HuH-7.5 (cell line): ENCODE results near the gene LITAF.

ENCODE experiments used
- DNase-seq: peaks from one replicate; pipeline ENCODE4 v3.0.0; 2011; ENCODE audit warnings: low spot score

The LITAF gene

DNA sequence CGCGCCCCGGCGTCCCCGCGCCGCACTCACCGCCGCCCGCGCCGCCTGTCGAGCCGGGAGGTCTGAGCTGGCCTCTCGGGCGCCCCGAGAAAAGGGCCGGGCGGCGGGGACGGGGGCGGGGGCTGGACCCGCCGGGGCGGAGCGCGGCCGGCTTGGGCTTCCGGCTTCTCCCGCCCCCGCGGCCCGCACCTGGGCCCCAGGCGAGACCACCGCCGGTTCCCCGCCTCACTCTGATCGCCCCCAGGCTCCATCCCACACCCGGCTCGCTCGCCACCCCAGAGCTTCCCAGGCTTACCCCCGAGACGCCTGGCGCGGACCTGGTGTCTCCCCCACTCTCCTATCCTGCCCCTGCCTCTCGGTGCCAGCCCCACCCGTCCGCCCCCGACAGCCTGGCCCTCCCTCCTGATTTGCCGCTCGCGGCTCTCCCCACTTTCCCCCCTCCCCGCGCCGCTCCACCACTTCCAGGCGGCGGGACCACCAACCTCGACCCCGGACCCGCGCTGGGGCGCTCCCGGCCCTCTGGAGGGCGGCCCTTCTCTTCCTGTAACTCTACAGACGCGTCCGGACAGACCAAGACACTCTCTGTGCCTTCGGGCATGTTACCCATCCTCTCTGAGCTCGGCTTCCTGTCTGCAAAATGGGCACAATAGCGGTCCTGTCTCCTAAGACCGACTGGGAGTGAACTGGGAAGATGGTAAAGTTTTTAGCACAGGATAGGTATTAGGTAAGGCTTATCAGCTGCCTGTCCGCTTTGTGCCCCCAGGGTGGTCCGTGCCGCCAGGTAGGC lies at the start of gene LITAF:
LITAF (minus strand) TSS at position 64 of the 787 bp plus-strand sequence. CDS start 30,189 bp downstream, outside the sequence.
- DNase-seq: peak; percentile 59

DNA sequence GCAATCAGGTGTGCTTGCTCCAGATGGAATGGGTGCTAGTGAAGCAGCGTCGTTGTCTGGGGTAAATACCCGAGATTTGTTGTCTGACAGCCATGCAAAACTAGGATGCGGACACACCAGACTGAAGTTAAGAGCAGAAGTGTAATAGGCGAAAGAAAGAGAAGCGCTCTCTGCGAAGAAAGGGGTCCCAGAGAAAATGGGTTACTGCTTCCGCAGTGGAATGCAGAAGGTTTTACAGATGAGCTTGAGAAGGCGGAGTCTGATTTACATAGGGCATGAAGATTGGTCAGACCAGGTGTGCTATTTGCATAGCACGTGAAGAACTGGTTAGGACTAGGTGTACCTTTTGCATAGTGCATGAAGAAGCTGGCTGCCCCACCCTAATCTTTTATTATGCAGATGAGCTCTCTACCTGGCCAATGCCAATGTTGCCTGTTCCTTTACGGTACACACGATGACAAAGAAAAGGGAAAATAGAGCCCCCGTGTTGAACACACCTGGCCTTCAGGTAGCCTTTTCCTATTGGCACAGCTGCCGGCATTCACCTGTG lies 49.5 kb upstream of the LITAF start:
- no peak for DNase-seq

DNA sequence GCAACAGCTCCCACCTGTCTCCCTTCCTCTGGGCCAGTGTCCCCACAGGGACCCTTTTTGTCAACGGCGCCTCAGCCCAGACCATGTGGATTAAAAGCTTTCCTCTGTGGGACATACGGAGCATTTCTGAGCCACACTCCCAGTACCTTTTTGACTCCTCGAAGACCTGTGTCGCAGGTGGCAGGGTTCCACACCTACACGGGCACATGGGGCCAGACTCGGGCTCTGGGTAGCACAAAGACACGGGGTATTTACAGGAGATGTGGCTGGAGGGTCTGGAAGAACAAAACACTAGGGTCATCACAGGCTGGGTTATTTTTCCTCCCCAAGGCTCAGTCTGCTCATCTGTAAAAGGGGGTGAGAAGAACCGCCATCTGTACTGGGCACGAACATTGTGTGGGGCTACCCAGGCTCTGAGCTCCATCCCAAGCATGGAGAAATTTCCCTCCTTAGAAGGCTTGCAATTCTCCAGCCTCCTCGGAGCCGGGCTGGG lies 49.0 kb upstream of the LITAF start:
- no peak for DNase-seq

DNA sequence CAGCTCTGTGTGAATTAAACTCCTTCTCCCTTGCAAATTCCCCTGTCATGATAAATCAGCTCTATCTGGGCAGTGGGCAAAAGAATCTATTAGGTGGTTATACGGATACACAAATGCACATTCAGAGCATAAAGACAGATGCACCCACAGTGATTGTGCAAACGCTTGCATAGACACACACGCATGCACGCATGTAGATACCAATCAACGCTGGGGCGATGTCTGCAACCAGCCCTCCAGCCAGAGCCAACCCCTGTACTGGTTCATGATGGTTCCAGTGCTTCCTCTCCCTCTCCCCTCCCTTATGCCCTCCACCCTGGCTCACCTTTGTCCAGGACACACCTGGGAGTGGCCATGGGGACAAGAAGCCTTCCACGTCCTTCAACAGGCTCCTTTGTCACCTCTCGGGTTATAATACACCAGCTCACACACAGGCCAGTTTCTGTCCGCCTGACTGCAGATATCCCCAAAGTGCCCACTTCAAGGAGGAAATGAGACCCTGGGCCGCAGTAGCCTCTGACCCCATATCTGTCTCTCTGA lies 48.5 kb upstream of the LITAF start:
- DNase-seq: no peak

DNA sequence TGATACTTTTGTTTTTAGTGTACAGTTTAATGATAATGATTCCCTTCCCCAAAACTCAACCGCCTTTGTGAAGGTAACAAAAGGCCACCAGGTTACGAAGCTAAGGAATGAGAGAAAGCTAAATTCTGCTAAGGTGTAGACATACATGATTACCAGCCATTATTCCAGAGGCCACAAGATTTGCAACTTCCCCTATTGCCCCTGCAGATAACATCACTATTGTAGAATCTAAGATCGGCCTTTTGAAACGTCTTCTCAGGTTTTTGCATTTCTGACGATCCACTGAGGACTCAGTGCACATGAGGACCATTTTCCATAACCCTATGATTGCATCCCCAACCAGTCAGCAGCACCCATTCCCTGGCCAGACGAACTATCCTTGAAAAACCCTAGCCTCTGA lies 47.6 kb upstream of the LITAF start:
- no peak for DNase-seq

DNA sequence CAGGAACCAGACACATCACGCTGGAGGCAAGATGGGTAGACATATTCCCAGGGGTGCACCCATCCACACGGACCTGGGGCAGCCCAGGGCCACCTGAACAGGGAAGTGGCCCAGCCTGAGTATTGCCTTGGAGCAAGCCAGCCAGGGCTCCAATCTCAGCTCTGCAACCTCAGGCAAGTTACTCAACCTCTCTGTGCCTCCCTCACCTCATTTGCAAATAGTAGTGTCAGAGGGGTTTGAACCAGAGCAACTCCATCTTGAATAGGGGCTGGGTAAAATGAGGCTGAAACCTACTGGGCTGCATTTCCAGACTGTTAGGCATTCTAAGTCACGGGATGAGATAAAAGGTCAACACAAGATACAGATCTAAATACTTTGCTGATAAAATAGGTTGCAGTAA lies 46.4 kb upstream of the LITAF start:
- DNase-seq: no peak

DNA sequence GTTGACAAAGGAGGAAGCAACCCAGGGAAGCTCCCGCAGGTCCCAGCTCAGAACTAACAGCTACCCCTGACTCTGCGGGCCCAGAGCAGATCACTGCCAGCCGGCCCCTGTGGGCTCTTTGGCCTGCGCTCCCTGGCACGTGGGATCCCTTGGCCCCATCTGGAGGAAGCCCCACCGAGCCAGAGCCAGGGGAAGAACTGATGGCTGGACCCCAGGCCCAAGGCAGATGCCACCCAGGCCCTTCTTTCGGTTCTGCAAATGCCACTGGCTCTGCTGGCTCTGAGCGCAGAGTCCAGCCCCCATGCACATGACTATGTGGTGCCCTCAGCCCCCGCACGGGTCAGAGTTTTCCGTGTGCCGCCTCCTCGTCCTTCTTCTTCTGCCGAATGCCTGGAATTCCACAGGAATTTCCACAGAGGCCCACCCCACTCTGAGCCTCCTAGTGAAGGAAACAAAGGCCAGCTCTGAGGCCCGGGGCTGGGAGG lies 45.8 kb upstream of the LITAF start:
- DNase-seq: no peak

DNA sequence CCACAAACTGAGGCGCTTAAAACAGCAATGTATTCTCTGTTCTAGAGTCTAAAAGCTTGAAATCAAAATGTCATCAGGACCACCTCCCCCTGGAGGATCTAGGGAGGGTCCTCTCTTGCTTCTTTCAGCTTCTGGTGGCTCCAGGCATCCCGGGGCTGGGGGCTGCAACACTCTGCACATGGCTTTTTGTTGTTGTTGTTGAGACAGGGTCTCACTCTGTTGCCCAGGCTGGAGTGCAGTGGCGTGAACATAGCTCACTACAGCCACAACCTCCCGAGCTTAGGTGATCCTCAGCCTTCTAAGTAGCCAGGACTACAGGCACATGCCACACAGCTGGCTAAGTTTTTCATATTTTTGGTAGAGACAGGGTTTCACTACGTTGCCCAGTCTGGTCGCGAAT lies 44.5 kb upstream of the LITAF start:
- DNase-seq: no peak

DNA sequence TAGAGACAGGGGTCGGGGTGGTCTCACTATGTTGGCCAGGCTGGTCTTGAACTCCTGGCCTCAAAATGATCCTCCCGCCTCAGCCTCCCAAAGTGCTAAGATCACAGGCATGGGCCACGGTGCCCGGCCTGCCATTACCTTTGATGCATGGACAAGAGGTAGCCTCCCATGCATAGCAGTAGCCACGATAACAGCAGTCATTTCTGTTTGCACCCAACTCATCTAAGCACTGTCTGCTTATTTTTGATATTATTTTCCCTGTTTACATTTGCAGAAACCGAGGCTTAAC lies 44.0 kb upstream of the LITAF start:
- no peak for DNase-seq

DNA sequence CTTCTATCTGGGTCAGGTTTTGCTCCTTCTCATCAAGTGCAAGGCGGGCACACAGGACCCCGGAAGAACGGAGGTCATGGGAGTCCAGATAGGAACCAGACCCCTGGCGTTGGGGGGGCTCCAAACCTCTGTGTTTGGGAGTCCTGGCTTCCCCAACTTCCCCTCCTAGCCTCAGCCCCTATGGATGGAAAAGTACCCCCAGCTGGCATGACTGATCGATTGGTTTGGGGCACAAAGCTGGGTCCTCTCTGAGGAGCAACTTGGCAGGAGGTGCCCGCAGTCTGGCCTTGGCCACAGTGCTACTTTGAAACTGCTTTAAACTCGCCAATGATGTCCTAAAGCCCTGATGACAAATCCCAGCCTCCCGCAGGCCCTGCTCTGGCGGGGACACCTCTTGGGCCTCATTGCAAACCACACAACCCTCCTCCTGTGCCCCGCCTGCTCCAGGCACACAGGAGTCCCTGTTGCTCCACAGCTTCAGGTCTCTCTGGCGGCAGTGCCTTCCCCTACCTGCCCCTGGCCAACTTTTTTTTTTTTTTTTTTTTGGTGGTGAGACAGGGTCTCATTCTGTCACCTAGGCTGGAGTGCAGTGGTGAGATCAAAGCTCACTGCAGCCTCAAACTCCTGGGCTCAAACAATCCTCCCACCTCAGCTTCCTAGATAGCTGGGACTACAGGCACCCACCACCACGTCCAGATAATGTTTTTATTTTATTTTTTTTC lies 43.5 kb upstream of the LITAF start:
- no peak for DNase-seq

DNA sequence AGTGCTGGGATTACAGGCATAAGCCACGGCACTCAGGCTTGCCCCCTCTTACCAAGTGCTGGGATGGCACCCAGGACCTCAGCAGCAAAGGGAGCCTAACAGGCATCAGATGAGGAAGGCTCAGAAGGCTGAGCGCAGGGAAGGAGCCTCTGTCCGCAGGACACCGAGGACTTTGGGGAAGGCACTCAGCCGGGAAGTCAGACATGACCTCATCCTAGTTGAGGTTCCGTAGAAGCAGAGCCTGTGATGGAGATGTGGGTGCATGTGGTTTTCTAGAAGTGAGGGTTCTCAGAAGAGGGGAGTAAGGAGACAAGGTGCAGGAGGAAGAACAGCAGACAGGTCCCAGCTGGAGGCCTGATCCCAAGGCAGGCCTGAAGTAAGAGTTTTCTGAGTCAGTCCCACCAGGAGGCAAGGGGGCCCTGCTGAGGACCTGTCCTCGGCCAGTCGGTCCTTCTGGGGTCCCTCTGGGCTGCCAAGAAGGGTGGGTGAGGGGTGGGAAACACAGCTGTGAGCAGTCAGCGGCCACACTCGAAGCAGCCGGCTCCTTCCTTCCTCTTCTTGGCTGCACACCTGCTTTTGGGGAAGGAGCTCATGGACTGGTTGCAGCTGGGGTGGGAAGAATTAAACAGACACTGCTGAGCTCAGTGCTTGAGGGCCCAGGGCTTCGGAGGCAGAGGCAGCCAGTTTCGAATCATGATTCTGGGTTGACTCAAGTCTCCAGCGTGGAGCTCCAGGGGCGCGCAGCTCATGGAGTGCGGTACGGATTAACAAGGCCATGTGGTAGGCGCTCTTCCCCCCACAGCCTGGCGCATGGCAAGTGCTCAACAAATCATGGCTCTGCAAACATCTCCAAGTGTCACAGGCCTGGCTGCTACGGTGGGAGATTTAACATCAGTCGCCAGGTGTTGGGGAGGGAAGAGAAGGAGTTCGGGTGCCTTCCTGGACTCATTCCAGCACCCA lies 42.6 kb upstream of the LITAF start:
- no peak for DNase-seq

DNA sequence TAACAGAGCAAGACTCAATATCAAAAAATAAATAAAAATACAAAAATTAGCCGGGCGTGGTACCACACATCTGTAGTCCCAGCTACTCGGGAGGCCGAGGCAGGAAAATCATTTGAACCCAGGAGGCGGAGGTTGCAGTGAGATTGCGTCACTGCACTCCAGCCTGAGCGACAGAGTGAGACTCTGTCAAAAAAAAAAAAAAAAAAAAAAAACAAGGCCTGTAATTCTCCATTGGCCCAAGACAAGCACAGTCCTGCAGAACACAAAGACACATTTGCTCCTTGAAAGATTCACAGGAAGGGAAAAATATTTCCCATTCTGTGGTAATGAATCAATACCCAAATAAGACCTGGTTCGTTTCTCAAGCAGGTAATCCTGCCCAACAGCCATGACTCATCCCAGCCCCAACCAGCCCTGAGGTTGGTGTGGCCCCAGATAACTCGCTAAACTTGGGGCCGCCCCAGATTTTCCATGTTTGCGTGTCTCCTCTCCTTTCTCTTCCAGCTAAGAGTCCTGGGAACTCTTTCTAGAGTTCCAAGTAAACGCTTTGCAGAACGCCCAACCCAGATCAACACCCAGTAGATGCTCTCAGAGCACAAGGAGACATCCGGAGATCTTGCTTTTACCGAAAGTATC lies 41.2 kb upstream of the LITAF start:
- DNase-seq: no peak

DNA sequence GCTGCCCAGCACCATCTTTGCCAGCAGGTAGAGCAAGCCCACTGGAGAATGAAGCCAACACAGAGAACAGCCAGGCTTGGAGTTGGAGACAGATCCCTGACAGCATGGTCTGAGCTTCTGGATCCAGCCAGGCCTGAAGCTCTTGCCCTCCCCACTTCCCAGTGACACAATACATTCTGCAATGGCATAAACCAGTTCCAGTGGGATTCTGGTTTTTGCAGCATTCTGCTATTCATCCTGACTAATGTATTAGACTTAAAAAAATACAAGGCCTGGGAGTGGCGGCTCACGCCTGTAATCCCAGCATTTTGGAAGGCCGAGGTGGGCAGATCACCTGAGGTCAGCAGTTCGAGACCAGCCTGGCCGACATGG lies 40.6 kb upstream of the LITAF start:
- no peak for DNase-seq

DNA sequence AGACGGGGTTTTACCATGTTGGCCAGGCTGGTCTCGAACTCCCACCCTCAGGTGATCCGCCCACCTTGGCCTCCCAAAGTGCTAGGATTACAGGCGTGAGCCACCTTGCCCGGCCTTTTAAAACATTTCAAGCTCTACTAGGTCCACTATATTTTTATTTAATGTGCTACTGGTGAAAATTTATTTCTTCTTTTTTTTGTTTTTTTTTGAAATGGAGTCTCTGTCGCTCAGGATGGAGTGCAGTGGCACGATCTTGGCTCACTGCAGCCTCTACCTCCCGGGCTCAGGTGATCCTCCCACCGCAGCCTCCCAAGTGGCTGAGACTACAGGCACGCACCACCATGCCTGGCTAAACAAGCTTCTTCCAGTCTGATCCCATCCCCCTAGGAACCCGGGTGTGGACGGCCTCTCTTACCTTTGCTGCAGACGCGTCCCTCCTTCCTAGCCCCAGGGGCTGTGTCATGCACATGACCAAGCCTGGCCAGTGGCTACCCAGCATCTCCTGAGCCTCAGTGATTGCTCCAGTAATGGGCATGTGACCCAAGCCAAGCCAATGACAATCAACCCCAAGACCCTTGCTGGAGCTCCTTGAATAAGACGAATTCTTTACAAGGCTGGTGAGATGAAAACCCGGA lies 40.1 kb upstream of the LITAF start:
- DNase-seq: no peak

DNA sequence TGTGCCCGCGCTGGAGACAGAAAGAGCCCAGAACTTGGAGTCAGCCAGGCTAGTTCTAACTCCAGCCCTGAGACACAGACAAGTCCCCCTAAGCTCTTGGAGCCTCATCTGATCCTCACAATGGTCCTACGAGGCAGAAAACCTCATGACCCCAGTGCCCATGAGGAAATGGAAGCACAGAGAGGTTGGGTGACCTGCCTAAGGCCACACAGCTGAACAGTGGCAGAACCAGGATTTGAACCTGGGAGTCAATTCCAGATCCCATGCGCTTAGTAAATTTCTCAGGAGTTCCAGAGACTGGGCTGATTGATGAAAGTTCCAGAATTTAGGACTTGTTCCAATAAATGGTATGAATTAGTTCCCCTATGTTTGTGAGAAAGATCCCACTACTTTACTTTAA lies 39.0 kb upstream of the LITAF start:
- no peak for DNase-seq

DNA sequence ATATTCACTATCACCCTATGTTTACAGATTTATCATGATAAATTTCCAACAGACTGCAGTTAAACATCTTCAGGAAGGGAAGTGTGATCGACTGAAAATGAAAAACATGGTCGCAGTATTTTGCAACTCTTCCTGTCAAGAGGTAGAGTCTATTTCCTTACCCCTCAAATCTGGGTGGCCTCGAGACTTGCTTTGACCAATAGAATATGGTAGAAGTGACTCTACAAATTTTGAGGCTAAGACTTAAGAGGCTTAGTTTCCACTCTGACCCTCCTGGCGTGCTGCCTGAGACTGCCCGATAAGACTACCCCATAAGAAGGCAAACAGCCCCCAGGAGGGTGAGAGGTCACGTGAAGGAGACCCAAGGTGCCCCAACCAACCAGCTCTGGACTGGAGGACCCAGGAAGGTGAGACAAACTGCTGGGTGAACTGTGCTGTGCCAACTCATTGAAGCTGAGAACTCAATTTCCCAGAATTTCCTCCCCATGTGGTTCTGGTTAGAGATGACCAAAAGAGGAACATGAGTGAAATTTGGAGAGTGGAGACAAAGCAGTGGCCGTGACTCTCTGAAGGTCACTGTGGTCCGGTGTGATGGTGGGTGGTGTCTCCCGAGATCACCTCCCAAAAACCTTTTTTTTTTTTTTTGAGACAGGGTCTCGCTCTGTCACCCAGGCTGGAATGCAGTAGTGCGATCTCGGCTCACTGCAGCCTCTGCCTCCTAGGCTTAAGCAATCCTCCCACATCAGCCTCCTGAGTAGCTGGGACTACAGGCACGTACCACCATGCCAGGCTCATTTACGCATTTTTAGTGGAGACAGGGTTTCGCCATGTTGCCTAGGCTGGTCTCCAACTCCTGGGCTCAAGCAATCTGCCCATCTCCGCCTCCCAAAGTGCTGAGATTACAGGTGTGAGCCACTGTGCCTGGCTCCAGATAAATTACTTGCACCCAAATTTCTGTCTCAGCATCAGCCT lies 38.2 kb upstream of the LITAF start:
- no peak for DNase-seq

DNA sequence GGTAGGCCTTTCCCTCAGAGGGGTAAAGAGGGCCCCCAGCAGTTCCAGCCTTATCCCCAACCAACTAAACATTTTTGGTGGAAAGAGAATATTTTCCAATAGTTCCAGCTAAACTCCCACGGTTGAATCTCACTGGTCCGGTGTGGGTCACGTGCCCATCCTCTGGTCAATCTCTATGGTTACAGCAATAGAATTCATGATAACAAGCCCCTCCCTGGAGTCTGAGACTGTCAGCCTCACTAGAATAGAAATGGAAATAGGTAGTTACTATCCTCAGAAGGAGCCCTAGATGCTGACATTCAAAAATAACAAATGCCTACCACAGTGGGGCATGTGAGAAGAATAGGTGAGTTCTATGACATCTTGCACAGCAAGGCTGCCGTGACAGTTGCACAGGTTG lies 37.5 kb upstream of the LITAF start:
- DNase-seq: no peak

DNA sequence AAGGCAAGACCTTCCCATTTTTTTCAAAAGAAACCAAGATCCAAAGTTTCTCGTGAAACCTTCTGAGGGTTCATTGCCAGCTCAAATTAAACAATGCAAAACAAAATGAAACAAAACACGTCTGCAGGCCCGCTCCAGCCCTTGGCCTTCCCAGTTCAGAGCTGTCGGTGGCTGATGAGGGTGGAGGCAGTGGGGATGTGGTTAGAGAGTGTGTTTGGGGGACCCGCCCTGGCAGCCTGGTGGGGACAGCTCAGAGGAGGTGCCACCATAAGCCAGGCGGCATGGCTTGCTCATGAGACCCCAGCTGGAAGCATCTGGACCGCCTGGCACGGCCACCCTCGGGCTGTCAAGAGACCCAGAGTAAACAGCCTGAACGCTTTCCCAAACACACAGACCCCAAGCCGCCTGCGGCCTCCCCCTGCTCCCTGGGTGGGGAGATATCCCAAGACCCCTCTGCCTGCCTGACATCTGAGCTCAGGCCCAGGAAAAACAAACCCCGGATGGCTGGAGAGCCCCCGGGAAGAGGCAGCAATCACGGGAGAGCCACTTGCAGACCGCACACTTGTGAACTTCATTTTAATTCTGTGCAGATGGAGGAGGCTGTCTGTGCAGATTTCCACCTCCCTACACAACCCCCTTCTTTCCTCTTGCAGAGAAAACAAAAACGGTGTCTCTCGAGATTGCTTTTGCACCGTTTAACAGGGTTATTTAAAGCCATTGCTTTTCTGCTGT lies 35.4 kb upstream of the LITAF start:
- no peak for DNase-seq

DNA sequence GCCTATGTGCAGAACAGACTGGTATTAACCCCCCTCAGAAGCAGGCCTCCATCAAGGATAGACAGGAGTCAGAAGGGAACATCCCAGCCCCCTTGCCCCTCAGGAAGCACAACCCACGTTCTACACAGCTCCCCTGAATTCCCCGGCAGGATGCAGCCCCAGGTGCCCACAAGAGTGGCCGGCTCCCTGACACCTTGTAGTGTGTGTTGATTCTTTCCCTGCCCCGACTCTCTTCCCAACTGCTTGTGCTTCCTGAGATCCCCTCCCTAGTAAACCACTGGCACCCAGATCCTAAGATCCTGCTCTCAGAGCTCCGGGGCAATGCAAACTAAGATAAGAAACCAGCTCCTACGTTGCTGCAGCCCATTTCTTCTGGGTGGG lies 34.8 kb upstream of the LITAF start:
- no peak for DNase-seq
